Loucy (cell line): ENCODE data around the gene UMODL1.

Experiments used
- EZH2phosphoT487 ChIP-seq: fragments of 200-600 bp; IDR thresholded peaks from 2 replicates; pipeline ENCODE4 v1.6.1; 2018; ENCODE audit warnings: antibody characterized with exemption, mild to moderate bottlenecking, moderate library complexity, borderline replicate concordance
- TF ChIP-seq, protein P1 (sequence below): fragments of 200-600 bp; sonication (generic); conservative IDR thresholded peaks from 2 replicates; pipeline ENCODE4 v1.5.1; 2014; ENCODE audit warnings: mild to moderate bottlenecking, antibody characterized with exemption, low read length

DNA sequence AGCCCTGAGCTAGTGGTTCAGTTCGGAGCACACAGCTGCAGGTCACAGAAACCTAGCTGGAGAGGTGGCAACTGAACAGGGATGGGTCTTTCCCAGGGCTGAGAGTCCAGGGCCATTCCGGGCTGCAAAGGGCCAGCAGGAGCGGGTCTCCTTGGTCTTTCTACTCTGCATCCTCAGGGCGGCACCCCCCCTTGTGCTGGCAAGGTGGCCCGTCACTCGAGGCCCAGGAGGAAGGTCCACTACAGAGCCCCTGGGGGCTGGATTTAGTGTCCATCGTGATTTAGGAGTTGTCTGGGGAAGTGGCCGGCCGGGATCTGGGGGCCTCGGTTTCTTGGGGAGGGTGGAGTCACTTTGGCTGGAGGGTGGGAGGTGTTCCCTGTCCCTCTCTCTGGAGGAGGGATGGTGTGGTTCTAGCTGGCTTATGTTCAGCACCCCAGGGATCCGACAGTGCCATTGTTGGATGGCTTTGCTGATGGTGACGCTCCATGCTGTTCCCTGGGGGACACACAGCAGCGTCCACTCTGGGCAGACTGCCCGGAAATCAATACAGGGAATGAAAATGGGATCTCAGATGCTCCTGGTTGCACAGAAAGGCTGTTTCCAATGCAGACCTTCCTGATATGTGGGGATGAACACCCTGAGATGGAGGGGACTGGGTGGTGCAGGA, 64.4 kb downstream of the UMODL1 start:
- TF ChIP-seq, protein P1, sequence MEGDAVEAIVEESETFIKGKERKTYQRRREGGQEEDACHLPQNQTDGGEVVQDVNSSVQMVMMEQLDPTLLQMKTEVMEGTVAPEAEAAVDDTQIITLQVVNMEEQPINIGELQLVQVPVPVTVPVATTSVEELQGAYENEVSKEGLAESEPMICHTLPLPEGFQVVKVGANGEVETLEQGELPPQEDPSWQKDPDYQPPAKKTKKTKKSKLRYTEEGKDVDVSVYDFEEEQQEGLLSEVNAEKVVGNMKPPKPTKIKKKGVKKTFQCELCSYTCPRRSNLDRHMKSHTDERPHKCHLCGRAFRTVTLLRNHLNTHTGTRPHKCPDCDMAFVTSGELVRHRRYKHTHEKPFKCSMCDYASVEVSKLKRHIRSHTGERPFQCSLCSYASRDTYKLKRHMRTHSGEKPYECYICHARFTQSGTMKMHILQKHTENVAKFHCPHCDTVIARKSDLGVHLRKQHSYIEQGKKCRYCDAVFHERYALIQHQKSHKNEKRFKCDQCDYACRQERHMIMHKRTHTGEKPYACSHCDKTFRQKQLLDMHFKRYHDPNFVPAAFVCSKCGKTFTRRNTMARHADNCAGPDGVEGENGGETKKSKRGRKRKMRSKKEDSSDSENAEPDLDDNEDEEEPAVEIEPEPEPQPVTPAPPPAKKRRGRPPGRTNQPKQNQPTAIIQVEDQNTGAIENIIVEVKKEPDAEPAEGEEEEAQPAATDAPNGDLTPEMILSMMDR: no peak
- TF ChIP-seq EZH2phosphoT487: no peak
